Ishikawa (cell line): ENCODE data around the gene DCANP1.

Source experiments
- CEBPB ChIP-seq: IDR thresholded peaks from 2 replicates; pipeline ENCODE4 v1.6.1; 2012
- CREB1 ChIP-seq: IDR thresholded peaks from 2 replicates; pipeline ENCODE4 v1.6.1; 2012; ENCODE audit warnings: low read depth
- EGR1 ChIP-seq: IDR thresholded peaks from 2 replicates; pipeline ENCODE4 v1.6.1; 2012
- EP300 ChIP-seq: IDR thresholded peaks from 2 replicates; pipeline ENCODE4 v1.6.1; 2012; ENCODE audit warnings: borderline replicate concordance
- FOXM1 ChIP-seq: IDR thresholded peaks from 2 replicates; pipeline ENCODE4 v1.6.1; 2012; ENCODE audit warnings: low read depth, borderline replicate concordance
- MAX ChIP-seq: IDR thresholded peaks from 2 replicates; pipeline ENCODE4 v1.6.1; 2012
- NFIC ChIP-seq: IDR thresholded peaks from 2 replicates; pipeline ENCODE4 v1.6.1; 2012
- RAD21 ChIP-seq: IDR thresholded peaks from 2 replicates; pipeline ENCODE4 v1.6.1; 2012; ENCODE audit warnings: low read depth
- TAF1 ChIP-seq: IDR thresholded peaks from 2 replicates; pipeline ENCODE4 v1.6.1; 2012; ENCODE audit warnings: low read depth, mild to moderate bottlenecking
- TCF12 ChIP-seq: IDR thresholded peaks from 2 replicates; pipeline ENCODE4 v1.6.1; 2012; ENCODE audit warnings: low read depth
- TEAD4 ChIP-seq: IDR thresholded peaks from 2 replicates; pipeline ENCODE4 v1.6.1; 2012
- USF1 ChIP-seq: IDR thresholded peaks from 2 replicates; pipeline ENCODE4 v1.6.1; 2012
- YY1 ChIP-seq: IDR thresholded peaks from 2 replicates; pipeline ENCODE4 v1.6.1; 2012; ENCODE audit warnings: low read depth
- ZBTB7A ChIP-seq: IDR thresholded peaks from 2 replicates; pipeline ENCODE4 v1.6.1; 2012; ENCODE audit warnings: low read depth
- TF ChIP-seq, protein P1 (sequence below): IDR thresholded peaks from 2 replicates; pipeline ENCODE4 v1.6.1; 2012; ENCODE audit warnings: low read depth, mild to moderate bottlenecking

Gene DCANP1

GRCh38 chr5:135483254-135483653 is 36.1 kb upstream of the DCANP1 start:
- TF ChIP-seq, protein P1, sequence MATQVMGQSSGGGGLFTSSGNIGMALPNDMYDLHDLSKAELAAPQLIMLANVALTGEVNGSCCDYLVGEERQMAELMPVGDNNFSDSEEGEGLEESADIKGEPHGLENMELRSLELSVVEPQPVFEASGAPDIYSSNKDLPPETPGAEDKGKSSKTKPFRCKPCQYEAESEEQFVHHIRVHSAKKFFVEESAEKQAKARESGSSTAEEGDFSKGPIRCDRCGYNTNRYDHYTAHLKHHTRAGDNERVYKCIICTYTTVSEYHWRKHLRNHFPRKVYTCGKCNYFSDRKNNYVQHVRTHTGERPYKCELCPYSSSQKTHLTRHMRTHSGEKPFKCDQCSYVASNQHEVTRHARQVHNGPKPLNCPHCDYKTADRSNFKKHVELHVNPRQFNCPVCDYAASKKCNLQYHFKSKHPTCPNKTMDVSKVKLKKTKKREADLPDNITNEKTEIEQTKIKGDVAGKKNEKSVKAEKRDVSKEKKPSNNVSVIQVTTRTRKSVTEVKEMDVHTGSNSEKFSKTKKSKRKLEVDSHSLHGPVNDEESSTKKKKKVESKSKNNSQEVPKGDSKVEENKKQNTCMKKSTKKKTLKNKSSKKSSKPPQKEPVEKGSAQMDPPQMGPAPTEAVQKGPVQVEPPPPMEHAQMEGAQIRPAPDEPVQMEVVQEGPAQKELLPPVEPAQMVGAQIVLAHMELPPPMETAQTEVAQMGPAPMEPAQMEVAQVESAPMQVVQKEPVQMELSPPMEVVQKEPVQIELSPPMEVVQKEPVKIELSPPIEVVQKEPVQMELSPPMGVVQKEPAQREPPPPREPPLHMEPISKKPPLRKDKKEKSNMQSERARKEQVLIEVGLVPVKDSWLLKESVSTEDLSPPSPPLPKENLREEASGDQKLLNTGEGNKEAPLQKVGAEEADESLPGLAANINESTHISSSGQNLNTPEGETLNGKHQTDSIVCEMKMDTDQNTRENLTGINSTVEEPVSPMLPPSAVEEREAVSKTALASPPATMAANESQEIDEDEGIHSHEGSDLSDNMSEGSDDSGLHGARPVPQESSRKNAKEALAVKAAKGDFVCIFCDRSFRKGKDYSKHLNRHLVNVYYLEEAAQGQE = no peak

DNA sequence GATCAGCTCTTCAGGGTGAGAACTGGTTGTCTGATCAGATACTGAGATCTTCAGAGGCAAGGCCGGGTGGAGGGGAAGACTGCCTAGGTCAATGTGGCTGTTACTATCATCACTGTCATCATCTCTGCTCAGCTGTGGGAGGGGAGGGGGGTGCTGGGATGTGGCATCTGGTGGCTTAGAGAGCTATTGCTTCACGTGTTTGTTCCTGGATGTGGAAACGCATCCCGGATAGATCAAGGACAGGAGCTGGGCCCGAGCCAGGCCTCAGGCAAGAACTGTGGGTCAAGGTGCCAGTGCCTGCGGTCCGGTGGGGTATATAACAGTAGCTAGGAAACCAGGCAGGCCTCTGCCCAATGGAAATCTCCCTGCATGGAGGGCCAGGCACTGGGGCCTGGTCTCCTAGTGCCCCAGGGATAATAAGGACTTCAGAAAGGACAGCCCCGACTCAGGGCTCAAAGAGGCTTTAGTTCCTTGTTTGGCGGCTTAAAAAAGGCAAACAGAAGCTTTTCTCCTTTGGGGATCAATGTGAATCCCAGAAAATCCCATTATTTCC is 35.3 kb upstream of the DCANP1 start:
- TF ChIP-seq ZBTB7A = no peak
- TF ChIP-seq YY1 = no peak
- no peak for TF ChIP-seq TCF12
- TF ChIP-seq EGR1 = no peak
- TF ChIP-seq TEAD4 = no peak
- no peak for TF ChIP-seq MAX
- TF ChIP-seq FOXM1 = no peak
- no peak for TF ChIP-seq CEBPB
- no peak for TF ChIP-seq NFIC
- no peak for TF ChIP-seq TAF1
- TF ChIP-seq, protein P1 = no peak

DNA sequence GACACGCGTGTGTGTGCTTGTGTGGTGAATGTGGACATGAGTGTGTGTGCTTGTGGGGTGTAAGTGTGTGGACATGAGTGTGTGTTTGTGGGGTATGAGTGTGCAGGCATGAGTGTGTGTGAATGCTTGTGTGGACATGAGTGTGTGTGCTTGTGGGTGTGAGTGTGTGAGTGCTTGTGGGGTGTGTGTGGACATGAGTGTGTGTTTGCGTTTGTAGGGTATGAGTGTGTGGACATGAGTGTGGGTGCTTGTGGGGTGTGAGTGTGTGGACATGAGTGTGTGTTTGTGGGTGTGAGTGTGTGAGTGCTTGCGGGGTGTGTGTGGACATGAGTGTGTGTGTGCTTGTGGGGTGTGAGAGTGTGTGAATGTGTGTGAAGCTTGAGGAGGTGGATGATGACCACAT is 34.8 kb upstream of the DCANP1 start:
- TF ChIP-seq EGR1 = no peak
- TF ChIP-seq CEBPB = no peak
- no peak for TF ChIP-seq FOXM1
- TF ChIP-seq ZBTB7A = no peak
- TF ChIP-seq TEAD4 = no peak
- no peak for TF ChIP-seq NFIC

DNA sequence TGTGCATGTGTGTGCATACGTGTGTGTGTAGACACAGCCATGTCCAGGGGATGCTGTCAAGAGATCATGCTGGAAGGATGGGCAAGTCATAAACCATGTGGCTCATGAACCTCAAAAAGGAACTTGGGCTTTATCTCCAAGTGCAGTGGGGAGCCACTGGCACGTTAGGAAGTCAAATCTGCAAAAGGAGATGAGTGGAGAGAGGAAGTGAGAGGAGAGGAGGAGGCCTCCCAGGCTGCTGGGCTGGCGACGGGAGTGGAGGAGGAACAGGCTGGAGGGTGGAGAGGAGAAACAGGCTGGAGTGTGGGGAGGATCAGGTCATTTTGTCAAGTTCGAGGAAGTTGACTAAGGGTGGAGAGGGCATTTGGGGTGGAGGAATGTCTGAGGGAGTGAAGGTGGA is 34.2 kb upstream of the DCANP1 start:
- TF ChIP-seq YY1 = no peak
- TF ChIP-seq NFIC = no peak
- TF ChIP-seq MAX = no peak
- TF ChIP-seq CREB1 = no peak
- no peak for TF ChIP-seq FOXM1
- no peak for TF ChIP-seq USF1
- TF ChIP-seq CEBPB = no peak
- TF ChIP-seq, protein P1 = no peak
- no peak for TF ChIP-seq TCF12
- no peak for TF ChIP-seq EP300
- no peak for TF ChIP-seq TAF1
- TF ChIP-seq TEAD4 = no peak
- TF ChIP-seq RAD21 = no peak
- TF ChIP-seq EGR1 = no peak
- TF ChIP-seq ZBTB7A = no peak

- TF ChIP-seq RAD21 = no peak
- no peak for TF ChIP-seq YY1
- TF ChIP-seq MAX = no peak
- TF ChIP-seq FOXM1 = no peak
These were observed 33.4 kb upstream of the DCANP1 start for GRCh38 chr5:135480511-135480910.

- TF ChIP-seq MAX = no peak
- TF ChIP-seq NFIC = no peak
- TF ChIP-seq TEAD4 = no peak
These were observed 31.8 kb upstream of the DCANP1 start for GRCh38 chr5:135478938-135479337.
